COLO829 (cell line): Measurements from ENCODE around the gene ACTA1.
"Not testable (repeated sequence)": the region's sequence is repeated elsewhere in the genome, so short reads cannot be mapped to it uniquely, and the experiment has no call there.

ENCODE experiments used
- DNase-seq: peaks from one replicate; pipeline ENCODE4 v3.0.0; 2012; ENCODE audit warnings: low spot score

ACTA1 gene

GRCh38 chr1:229434005-229434640 lies at the start of gene ACTA1:
ACTA1 (minus strand) TSS chr1:229434094; CDS start chr1:229433115, 979 bp downstream.
- no peak for DNase-seq

- no peak for DNase-seq
Observed at GRCh38 chr1:229482511-229482910, 48.6 kb upstream of the ACTA1 start.

DNA sequence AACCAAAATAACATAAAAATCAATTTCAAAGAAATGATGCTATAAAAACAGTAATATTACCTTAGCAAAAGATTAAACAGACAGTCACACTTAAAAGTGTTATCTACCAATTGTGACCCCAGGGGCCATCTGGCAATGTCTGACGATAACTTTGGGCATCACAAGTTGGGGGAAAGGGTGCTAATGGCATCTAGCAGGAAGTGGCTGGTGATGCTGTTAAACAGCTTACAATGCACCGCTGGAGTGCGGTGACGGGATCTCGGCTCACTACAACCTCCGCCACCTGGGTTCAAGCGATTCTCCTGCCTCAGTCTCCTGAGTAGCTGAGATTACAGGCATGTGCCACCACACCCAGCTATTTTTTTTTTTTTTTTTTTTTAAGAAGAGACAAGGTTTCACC lies 46.6 kb upstream of the ACTA1 start:
- DNase-seq, result no peak

DNA sequence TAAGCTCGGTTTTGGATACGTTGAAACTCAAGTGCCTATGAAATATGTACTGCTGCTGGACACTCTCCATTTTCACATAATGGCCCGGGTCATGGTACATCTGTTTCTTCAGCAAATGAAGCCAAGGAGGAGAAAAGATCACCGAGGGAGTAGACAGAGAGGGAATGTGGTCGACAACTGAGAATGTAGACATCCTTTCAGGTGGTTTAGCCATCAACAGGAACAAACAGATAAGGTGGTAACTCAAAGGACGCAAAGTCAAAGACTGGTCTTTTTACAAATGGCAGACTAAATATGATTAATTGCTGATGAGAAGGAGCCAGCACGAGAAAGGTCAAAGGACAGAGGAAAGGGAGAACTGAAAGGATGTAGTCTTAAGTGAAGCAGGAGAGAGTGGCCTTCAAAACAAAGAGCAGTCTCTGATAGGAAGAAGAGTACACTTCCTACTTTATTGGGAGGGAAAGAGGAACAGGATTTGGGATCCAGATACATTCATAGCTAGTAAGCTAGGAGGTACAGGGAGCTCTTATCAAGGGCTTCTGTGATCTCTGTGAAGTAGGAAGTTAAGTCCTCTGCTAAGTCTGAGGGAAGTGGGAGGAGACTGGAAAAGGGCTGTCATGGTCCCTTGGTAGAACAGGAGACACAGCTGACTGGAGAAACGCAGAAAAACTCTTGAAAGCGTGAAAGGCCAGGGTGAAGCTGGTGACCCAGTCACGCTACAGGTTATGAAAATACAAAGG lies 45.9 kb upstream of the ACTA1 start:
- no peak for DNase-seq

DNA sequence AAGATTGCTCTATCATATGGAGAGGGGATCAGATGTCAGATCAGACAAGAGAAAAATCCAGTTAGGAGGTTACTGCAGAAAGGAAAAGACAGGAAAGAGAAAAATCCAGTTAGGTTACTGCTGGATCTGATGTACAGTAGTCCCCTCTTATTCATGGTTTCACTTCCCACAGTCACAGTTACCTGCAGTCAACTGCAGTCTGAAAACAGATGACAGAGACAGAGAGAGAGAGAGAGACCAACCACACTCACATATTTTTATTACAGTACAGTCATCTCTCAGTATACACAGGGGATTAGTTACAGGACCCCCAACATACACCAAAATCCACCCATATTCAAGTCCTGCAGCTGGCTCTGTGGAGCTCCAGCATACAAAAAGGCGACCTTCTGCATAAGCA lies 45.0 kb upstream of the ACTA1 start:
- no peak for DNase-seq

GRCh38 chr1:229475859-229476258 lies 42.0 kb upstream of the ACTA1 start:
- not testable (repeated sequence) for DNase-seq

DNA sequence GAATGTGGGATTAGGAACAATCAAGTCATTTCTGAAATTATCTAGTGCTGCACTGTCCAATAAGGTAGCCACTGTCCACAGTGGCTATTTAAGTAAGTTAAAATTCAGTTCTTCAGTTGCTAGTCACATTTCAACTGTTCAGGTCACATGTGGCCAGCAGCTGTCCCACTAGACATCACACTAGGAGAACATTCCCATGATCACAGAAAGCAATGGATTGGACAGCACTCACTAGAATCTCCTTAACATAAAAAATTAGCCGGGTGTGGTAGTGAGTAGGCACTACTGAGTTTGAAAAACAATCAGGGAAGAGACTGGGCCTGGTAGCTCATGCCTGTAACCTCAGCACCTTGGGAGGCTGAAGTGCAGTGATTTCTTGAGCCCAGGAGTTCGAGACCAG lies 40.6 kb upstream of the ACTA1 start:
- no peak for DNase-seq

GRCh38 chr1:229471175-229471574 lies 37.3 kb upstream of the ACTA1 start:
- no peak for DNase-seq

DNA sequence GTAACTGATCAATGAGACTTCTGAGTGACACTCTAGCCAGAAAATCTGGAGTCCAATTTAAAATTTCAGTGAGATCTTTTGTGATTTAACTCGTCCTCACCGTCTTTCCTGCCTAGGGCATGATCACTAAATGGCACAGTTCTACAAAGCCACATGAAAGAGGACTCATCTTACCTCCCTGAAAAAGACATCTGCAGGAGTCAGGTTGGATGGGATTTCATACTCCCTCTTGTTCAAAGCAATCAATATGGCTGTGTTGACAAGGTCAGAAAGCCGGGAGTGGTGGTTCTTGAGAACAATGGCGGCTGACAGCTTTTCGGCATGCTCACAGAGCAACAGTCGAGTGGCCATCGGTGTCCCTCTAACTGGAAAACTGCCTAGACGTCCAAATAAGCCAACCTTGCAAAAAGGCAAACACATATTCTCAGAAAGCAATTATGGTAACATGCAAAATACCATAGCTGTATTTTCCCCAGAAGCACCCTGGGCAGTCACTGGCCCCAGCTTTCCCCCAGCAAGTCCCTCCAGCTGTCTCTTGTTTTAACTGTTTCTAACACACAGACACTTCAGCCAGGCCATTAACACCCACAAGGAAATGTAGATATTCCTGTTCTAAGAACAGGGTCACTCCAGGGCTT lies 36.6 kb upstream of the ACTA1 start:
- no peak for DNase-seq

GRCh38 chr1:229466887-229467286 lies 33.0 kb upstream of the ACTA1 start:
- DNase-seq, result no peak

DNA sequence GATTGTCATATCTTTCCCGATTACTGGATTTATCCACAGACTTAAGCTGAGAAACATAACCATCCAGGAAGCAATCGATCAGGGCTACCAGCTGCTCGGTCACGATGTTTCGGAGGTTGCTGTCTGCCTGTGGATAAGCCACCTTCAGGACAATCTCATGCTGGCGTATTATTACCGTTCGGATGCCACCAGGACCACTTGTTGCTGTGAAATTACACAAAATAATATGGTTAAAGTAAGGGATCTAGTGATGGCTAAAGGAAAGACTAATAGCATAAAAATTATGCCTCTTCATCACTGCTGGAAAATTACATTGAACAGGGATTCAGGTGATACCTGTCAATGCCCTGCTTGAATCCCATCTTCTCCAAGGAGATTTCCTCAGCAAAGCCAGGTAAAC lies 30.8 kb upstream of the ACTA1 start:
- DNase-seq, result no peak

DNA sequence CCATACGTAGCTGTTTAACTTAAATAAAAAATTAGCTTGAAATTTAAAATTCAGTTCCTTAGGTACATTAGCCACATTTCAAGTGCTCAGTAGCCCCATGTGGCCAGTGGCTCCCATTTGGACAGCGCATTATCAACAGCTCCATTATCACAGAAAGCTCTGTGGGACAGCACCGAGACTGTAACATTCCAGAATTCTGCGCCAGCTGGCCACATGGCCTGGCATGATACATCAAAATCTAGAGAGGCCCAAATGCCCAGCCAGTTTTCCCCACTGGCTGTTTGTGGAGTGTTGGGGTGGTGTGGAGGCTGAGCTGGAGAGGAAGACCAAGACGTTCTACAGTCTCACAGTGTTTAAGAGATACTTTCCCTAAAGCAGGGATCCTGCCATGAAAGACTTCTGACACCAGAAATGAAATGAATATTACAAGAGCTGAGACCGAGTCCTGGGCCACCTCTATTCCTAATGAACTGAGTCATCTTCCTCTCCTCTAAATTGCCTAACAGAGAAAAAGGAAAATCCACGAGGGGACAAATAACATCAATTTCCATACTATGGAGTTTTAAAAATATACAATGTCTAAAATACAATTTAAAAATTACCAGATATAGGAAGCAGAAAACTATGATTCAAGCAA lies 27.3 kb upstream of the ACTA1 start:
- DNase-seq, result no peak

GRCh38 chr1:229459815-229460214 lies 25.9 kb upstream of the ACTA1 start:
- DNase-seq, result no peak

DNA sequence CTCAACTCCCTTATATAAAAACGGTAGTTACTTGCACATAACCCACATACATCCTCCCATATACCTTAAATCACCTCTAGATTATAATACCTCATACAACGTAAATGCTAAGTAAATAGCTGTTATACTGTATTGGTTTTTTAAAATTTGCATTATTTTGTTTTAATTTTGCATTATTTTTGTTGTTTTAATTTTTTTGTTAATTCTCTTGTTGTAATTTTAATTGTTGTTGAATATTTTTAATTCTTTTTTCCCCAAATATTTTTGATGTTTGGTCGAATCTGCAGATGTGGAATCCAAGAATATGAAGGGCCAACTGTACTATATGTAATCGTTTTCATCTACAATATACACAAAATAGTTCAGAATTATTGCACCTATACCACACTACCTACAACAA lies 23.5 kb upstream of the ACTA1 start:
- DNase-seq, result no peak

DNA sequence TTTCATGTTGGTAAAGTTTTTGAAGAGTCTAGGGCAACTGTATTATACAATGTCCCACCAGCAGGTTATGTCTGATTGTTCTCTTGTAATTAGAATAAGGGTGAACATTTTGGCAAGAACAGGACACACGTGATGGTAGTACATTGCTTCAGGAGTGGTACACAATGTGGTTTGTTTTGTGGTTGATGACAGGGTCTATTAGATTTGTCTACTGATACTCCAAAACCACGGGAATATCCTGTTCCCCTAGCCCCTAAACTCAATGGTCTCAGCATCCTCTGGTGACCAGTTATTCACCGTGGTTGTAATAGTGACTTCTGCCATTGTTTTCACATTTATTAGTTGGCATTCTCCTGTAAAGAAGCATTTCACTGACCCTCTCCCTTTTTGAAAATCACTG lies 22.1 kb upstream of the ACTA1 start:
- no peak for DNase-seq

- DNase-seq, result no peak
Observed at GRCh38 chr1:229454056-229454455, 20.2 kb upstream of the ACTA1 start.

DNA sequence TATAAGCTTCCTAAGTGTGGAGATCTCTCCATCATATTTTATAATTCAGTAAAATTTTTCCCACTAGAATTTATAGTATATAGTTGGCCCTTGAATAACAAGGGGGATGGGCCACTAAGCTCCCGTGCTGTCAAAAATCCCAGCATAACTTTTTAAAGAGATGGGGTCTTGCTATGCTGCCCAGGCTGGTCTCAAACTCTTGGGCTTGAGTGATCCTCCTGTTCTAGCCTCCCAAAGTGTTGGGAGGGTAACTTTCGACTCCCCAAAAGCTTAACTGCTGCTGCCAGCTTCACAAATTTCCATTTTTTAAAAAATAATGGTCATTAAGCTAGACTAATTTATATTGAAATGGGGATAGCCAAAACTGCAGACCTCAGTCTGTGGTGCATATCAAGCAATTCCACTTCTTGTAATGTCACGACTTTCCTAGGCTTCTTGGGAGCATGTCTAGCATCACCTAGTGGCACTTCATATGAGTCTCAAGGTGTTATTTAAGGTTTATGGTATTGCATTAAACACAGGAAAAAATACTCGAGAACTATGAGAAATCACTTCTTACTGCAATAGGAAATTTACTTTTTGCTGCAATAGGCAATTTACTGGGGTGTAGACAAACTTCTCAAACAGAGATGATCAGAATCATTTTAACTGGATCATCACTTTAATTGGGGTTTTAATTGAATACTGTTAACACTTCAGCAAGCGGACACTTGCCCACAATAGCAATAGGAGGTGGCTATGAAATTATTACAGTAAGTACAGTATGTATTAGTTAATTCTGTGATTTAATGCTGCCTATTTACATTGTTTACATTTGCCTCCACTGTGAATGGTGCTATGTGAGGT lies 19.3 kb upstream of the ACTA1 start:
- no peak for DNase-seq

DNA sequence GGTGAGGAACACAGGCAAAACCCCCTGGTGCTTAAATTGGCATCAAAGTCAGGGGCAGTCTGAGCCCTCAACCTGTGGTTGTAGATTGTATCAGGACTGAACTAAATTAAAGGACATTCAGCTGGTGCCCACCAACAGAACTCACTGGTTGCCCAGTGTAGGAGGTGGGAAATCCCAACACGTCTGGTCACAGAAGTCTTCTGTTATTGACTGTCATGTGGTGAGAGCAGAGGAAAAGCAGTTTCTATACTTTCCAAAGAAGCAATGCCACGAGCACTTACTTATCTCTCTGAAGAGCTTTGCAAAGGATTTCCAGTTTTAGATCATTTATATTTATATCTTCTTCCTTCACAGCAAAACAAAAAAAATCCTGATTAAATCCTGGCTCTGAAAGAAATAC lies 15.0 kb upstream of the ACTA1 start:
- peak; percentile 42 for DNase-seq

GRCh38 chr1:229448354-229448753 lies 14.5 kb upstream of the ACTA1 start:
- DNase-seq, result peak; percentile 36

- peak; percentile 28 for DNase-seq
Observed at GRCh38 chr1:229447809-229448252, 13.9 kb upstream of the ACTA1 start.

DNA sequence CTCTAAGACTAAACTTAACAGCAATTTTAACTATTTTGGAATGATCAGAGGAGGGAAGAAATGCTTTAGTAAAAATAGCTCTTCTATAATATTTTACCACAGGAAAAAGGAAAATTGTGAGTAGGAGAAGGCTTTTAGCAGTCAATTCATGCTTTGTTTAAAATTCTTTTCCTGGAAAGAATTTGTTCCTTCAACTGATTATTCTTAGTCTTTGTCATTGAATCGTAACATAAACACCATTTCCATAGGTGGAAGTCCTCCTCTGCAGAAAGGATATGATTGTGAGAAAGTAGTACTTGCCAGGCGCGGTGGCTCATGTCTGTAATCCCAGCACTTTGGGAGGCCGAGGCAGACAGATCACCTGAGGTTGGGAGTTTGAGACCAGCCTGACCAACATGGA lies 11.9 kb upstream of the ACTA1 start:
- DNase-seq, result no peak
